ENCODE measurements around the gene FAM3C.
"Not testable (repeated sequence)": the region's sequence is repeated elsewhere in the genome, so short reads cannot be mapped to it uniquely, and the experiment has no call there.

Gene FAM3C, protein sequence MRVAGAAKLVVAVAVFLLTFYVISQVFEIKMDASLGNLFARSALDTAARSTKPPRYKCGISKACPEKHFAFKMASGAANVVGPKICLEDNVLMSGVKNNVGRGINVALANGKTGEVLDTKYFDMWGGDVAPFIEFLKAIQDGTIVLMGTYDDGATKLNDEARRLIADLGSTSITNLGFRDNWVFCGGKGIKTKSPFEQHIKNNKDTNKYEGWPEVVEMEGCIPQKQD

DNA sequence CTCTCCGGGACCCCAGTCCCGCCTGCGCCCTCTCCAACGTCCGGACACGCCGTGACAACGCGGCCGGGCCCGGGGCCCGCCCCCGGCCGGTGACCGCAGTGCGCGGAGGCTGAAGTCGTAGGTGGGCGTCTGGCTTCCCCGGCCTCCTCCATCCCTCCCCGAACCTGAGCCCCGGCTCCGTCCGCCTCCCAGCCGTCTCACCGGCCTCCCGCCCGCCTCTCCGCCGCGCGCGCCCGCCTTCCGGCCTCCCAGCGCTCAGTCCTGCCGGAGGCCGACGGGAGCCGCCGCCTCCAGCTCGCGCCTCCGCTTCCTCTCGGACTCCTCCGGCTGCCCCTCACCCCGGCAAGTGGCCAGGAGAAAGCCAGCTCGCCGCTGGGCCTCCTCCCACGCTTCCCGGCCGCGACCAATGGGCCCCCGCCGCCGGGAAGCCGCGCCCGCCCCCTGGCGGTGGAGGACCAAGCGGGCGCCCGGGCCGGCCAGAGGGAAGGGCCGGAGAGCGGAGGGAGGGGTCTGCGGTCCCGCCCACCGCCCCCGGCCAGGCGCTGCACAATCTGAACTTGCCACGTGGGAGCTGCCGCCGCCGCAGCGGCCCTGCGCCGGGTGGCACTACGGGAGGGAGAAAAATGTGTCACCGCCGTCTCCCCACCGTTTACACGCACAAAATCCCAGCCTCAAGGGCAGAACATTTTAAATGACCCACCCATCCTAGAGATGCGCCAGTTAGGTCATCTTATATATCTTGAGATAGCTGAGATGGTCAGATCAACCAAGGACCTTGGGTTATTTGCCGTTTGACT, at the start of gene FAM3C:
Gene FAM3C, minus strand, starts transcription at position 348 of the 797 bp plus-strand sequence. CDS start 13,339 bp downstream, outside the sequence.
- H3K36me3 ChIP-seq (ENCODE audit: control insufficient read depth in 1 of 2, insufficient read depth in 2 of 2, low read length in 2 of 2) = no peaks in the 10 kb centered on the region
- H3K4me1 ChIP-seq (ENCODE audit: control insufficient read depth in 1 of 2, insufficient read depth in 2 of 2, low read length in 2 of 2) = peaks cover 27 to 30% of the 10 kb centered on the region in 2 donors
- H3K9ac ChIP-seq (ENCODE audit: low read depth in 1 of 2, low read length in 2 of 2) = peak within 1 kb of the TSS; percentile 76 to 77
- H3K27me3 ChIP-seq (ENCODE audit: control insufficient read depth in 1 of 2, insufficient read depth in 2 of 2, low read length in 2 of 2) = no peaks in the 10 kb centered on the region
- H3K9me3 ChIP-seq (ENCODE audit: control insufficient read depth in 1 of 2, low read length in 2 of 2) = no peaks in the 10 kb centered on the region
- peak within 1 kb of the TSS; percentile 82 for H3K27ac ChIP-seq (ENCODE audit: low read depth, low read length)
- peak within 1 kb of the TSS; percentile 74 to 92 for H3K4me3 ChIP-seq (ENCODE audit: low read depth in 1 of 2, low read length in 2 of 2)

DNA sequence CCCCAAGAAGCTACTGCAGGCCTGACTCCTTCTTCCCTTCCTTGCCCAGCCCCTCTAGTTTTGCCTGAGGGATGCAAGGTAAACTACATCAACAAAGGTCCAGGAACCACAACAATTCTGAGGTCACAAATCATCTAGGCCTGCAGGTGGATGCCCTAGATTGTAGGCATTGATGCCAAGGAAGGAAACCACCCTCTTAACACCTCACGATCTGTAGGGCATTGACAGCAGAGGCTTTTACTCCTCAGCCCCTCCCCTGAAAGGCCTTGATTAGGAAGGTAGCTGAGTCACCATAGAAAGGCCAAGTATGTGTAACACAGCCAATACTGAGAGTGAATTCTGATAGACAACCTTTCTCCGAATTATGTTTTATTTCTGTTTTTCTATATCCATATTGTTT, 46.7 kb upstream of the FAM3C start:
- no peaks in the 10 kb centered on the region for H3K27me3 ChIP-seq (ENCODE audit: control insufficient read depth in 1 of 2, insufficient read depth in 2 of 2, low read length in 2 of 2)
- no peak overlapping the region for H3K4me3 ChIP-seq (ENCODE audit: low read depth in 1 of 2, low read length in 2 of 2)
- H3K27ac ChIP-seq (ENCODE audit: low read depth, low read length) = no peak overlapping the region
- no peaks in the 10 kb centered on the region for H3K9me3 ChIP-seq (ENCODE audit: control insufficient read depth in 1 of 2, low read length in 2 of 2)
- H3K4me1 ChIP-seq (ENCODE audit: control insufficient read depth in 1 of 2, insufficient read depth in 2 of 2, low read length in 2 of 2) = peaks cover 5 to 12% of the 10 kb centered on the region in 2 donors
- H3K36me3 ChIP-seq (ENCODE audit: control insufficient read depth in 1 of 2, insufficient read depth in 2 of 2, low read length in 2 of 2) = no peaks in the 10 kb centered on the region
- no peak overlapping the region for H3K9ac ChIP-seq (ENCODE audit: low read depth in 1 of 2, low read length in 2 of 2)

DNA sequence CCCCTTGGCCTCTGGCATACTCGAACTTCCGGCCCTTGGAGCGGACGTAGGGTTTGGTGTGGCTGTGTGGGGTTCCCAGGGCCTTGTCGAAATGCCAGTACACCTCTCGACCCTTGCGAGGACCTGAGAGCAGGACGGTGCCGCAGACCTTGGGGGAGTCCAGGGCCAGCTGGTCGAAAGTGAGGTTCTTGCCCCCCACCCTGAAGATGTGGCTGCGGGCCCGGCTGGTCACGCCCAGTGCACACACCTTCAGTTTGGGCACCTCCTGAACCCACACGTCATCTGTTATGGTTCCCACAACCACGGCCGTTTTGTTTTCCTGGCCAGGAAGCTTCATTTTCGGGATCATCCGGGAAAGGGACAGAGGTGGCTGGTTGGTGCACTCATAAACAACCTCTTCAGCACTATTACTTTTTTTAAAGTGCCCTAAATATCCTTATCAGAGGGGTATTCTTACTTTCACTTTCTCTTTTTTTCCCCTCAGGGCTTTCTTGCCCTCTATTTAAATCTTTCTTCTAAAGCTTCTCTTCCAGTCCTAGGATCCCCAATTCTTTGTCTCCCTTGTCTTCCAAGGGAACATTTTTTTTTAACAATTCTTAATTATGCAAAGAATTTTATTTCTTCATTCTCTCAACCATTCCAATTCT, 44.9 kb upstream of the FAM3C start:
- Histone ChIP-seq H3K9me3 (ENCODE audit: control insufficient read depth in 1 of 2, low read length in 2 of 2) (no peaks in the 10 kb centered on the region), H3K9ac (ENCODE audit: low read depth in 1 of 2, low read length in 2 of 2) (peak overlapping the region; percentile 4 to 46), H3K27me3 (ENCODE audit: control insufficient read depth in 1 of 2, insufficient read depth in 2 of 2, low read length in 2 of 2) (no peaks in the 10 kb centered on the region), H3K36me3 (ENCODE audit: control insufficient read depth in 1 of 2, insufficient read depth in 2 of 2, low read length in 2 of 2) (no peaks in the 10 kb centered on the region), H3K27ac (ENCODE audit: low read depth, low read length) (no peak overlapping the region), H3K4me3 (ENCODE audit: low read depth in 1 of 2, low read length in 2 of 2) (peak overlapping the region; percentile 36 to 58), H3K4me1 (ENCODE audit: control insufficient read depth in 1 of 2, insufficient read depth in 2 of 2, low read length in 2 of 2) (peaks cover 8 to 16% of the 10 kb centered on the region in 2 donors)

DNA sequence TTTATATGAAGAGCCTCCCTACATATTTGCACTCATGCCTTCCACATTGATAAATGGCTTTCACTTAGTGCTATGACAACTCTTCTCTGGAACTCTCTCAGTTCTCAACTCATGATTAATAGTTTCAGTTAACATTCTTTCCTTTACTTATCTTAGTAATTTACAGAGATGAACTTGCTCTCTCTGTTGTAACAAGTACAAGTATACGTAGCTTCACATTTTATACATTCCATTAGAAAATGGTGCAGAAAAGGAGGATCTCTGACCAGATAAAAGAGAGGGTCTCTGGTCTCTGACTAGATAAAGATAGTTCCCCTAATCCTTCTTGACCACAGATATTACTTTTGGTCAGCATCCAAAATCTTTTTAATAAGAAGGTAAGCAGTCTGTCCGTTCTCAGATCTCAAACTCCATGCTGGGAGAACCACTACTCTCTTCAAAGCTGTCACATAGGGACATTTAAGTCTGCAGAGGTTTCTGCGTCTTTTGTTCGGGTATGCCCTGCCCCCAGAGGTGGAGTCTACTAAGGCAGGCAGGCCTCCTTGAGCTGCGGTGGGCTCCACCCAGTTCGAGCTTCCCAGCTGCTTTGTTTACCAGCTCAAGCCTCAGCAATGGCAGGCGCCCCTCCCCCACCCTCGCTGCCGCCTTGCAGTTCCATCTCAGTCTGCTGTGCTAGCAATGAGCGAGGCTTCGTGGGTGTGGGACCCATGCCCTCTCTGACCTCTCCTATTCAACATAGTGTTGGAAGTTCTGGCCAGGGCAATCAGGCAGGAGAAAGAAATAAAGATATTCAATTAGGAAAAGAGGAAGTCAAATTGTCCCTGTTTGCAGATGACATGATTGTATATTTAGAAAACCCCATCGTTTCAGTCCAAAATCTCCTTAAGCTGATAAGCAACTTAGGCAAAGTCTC, 42.2 kb upstream of the FAM3C start:
- H3K27ac ChIP-seq (ENCODE audit: low read depth, low read length); H3K9me3 ChIP-seq (ENCODE audit: control insufficient read depth in 1 of 2, low read length in 2 of 2); H3K27me3 ChIP-seq (ENCODE audit: control insufficient read depth in 1 of 2, insufficient read depth in 2 of 2, low read length in 2 of 2); H3K36me3 ChIP-seq (ENCODE audit: control insufficient read depth in 1 of 2, insufficient read depth in 2 of 2, low read length in 2 of 2): not testable (repeated sequence)
- Histone ChIP-seq H3K4me1 (ENCODE audit: control insufficient read depth in 1 of 2, insufficient read depth in 2 of 2, low read length in 2 of 2) (peaks cover 8 to 16% of the 10 kb centered on the region in 2 donors), H3K9ac (ENCODE audit: low read depth in 1 of 2, low read length in 2 of 2) (peak overlapping the region in 1 of 2 donors; percentile 4), H3K4me3 (ENCODE audit: low read depth in 1 of 2, low read length in 2 of 2) (peak overlapping the region; percentile 32 to 51)

DNA sequence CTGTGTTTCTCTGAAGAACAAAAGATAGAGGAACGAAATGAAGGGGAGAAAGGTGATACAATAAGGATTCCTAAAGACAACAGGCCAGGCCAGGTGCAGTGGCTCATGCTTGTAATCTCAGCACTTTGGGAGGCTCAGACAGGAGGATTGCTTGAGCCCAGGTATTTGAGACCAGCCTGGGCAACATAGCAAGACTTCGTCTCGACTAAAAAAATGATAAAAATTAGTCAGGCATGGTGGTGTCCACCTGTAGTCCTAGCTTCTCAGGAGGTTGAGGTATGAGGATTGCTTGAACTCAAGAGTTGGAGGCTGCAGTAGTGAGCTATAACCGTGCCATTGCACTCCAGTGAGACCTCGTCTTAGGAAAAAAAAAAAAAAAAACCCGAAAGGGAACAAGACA, 41.4 kb upstream of the FAM3C start:
- no peak overlapping the region for H3K9ac ChIP-seq (ENCODE audit: low read depth in 1 of 2, low read length in 2 of 2)
- no peak overlapping the region for H3K27ac ChIP-seq (ENCODE audit: low read depth, low read length)
- H3K9me3 ChIP-seq (ENCODE audit: control insufficient read depth in 1 of 2, low read length in 2 of 2) = no peaks in the 10 kb centered on the region
- peaks cover 8 to 16% of the 10 kb centered on the region in 2 donors for H3K4me1 ChIP-seq (ENCODE audit: control insufficient read depth in 1 of 2, insufficient read depth in 2 of 2, low read length in 2 of 2)
- no peaks in the 10 kb centered on the region for H3K36me3 ChIP-seq (ENCODE audit: control insufficient read depth in 1 of 2, insufficient read depth in 2 of 2, low read length in 2 of 2)
- no peak overlapping the region for H3K4me3 ChIP-seq (ENCODE audit: low read depth in 1 of 2, low read length in 2 of 2)
- no peaks in the 10 kb centered on the region for H3K27me3 ChIP-seq (ENCODE audit: control insufficient read depth in 1 of 2, insufficient read depth in 2 of 2, low read length in 2 of 2)

DNA sequence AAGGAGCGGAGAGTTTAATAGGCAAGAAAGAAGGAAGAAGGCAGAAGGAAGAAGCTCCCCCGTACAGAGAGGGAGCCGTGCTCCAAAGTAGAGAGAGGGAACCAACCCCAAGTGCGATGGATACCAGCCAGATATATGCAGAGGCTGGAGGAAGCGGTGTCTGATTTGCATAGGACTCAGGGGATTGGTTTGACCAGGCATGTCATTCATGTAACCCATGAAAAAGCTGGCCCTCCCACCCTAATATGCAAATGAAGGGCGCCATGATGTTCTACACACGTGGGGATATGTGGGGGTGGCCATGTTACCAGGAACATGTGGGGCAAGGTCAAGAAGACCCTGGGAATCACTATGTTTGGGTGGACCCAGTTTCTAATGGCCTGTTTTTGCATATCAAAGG, 40.6 kb upstream of the FAM3C start:
- peaks cover 11 to 16% of the 10 kb centered on the region in 2 donors for H3K4me1 ChIP-seq (ENCODE audit: control insufficient read depth in 1 of 2, insufficient read depth in 2 of 2, low read length in 2 of 2)
- H3K36me3 ChIP-seq (ENCODE audit: control insufficient read depth in 1 of 2, insufficient read depth in 2 of 2, low read length in 2 of 2) = no peaks in the 10 kb centered on the region
- no peaks in the 10 kb centered on the region for H3K9me3 ChIP-seq (ENCODE audit: control insufficient read depth in 1 of 2, low read length in 2 of 2)
- H3K4me3 ChIP-seq (ENCODE audit: low read depth in 1 of 2, low read length in 2 of 2) = no peak overlapping the region
- no peaks in the 10 kb centered on the region for H3K27me3 ChIP-seq (ENCODE audit: control insufficient read depth in 1 of 2, insufficient read depth in 2 of 2, low read length in 2 of 2)
- no peak overlapping the region for H3K9ac ChIP-seq (ENCODE audit: low read depth in 1 of 2, low read length in 2 of 2)
- H3K27ac ChIP-seq (ENCODE audit: low read depth, low read length) = no peak overlapping the region

DNA sequence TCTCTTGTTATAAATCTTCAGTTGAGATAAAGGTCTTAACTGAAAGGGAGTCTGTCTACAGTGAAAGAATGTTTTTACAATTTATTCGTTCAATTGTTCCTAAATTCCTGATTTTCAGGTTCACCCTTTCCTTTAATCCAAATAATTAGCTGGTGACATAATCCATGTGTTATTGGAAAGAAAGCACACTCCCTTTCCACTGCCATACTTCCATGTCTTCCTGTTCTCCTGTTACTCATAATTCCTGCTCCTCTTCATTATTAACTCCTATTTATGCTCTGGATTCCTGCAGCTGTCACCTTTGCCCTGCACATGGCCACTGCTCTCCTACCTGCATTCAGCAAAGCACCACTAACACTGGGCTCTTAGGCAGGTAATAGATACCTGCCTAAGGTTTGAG, 40.0 kb upstream of the FAM3C start:
- H3K27me3 ChIP-seq (ENCODE audit: control insufficient read depth in 1 of 2, insufficient read depth in 2 of 2, low read length in 2 of 2) = no peaks in the 10 kb centered on the region
- no peak overlapping the region for H3K9ac ChIP-seq (ENCODE audit: low read depth in 1 of 2, low read length in 2 of 2)
- no peaks in the 10 kb centered on the region for H3K9me3 ChIP-seq (ENCODE audit: control insufficient read depth in 1 of 2, low read length in 2 of 2)
- H3K27ac ChIP-seq (ENCODE audit: low read depth, low read length) = no peak overlapping the region
- H3K4me1 ChIP-seq (ENCODE audit: control insufficient read depth in 1 of 2, insufficient read depth in 2 of 2, low read length in 2 of 2) = peaks cover 16% of the 10 kb centered on the region in 2 donors
- no peaks in the 10 kb centered on the region for H3K36me3 ChIP-seq (ENCODE audit: control insufficient read depth in 1 of 2, insufficient read depth in 2 of 2, low read length in 2 of 2)
- H3K4me3 ChIP-seq (ENCODE audit: low read depth in 1 of 2, low read length in 2 of 2) = no peak overlapping the region

DNA sequence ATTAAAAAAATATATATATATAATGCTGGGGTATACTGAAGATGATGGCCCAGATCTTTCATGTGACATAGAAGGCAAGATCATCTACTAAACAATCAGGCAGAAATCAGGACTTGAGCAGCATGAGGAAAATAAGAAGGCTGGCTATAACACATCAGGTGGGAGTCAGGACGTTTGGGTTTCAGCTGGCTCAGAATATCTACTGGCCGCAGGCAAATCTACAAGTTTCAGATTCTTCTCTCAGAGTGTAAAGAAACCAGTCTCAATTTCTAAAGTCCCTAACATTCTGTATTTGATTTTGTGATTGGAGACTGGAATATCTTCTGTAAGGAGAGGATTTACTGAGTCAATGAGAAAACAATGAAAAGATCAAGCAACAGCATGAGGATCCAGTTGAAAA, 37.7 kb upstream of the FAM3C start:
- Histone ChIP-seq H3K4me3 (ENCODE audit: low read depth in 1 of 2, low read length in 2 of 2) (no peak overlapping the region), H3K4me1 (ENCODE audit: control insufficient read depth in 1 of 2, insufficient read depth in 2 of 2, low read length in 2 of 2) (peaks cover 12 to 16% of the 10 kb centered on the region in 2 donors), H3K27me3 (ENCODE audit: control insufficient read depth in 1 of 2, insufficient read depth in 2 of 2, low read length in 2 of 2) (no peaks in the 10 kb centered on the region), H3K36me3 (ENCODE audit: control insufficient read depth in 1 of 2, insufficient read depth in 2 of 2, low read length in 2 of 2) (no peaks in the 10 kb centered on the region), H3K9ac (ENCODE audit: low read depth in 1 of 2, low read length in 2 of 2) (no peak overlapping the region), H3K27ac (ENCODE audit: low read depth, low read length) (no peak overlapping the region), H3K9me3 (ENCODE audit: control insufficient read depth in 1 of 2, low read length in 2 of 2) (no peaks in the 10 kb centered on the region)

DNA sequence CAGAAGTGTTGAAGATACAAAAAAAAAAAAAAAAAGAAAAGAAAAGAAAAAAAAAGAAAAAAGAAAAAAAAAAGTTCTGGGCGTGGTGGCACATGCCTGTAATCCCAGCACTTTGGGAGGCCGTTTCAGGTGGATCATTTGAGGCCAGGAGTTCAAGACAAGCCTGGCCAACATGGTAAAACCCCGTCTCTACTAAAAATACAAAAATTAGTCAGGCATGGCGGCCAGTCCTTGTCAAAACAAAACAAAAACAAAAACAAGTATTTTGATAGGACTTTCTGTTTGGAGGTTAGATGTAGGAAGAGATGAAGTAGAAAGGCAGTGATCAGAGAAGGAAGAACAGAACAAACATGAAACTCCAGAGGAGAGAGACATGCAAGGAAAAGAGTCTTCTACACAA, 36.4 kb upstream of the FAM3C start:
- not testable (repeated sequence) for H3K36me3 ChIP-seq (ENCODE audit: control insufficient read depth in 1 of 2, insufficient read depth in 2 of 2, low read length in 2 of 2); H3K27ac ChIP-seq (ENCODE audit: low read depth, low read length); H3K4me3 ChIP-seq (ENCODE audit: low read depth in 1 of 2, low read length in 2 of 2); H3K9ac ChIP-seq (ENCODE audit: low read depth in 1 of 2, low read length in 2 of 2); H3K4me1 ChIP-seq (ENCODE audit: control insufficient read depth in 1 of 2, insufficient read depth in 2 of 2, low read length in 2 of 2); H3K9me3 ChIP-seq (ENCODE audit: control insufficient read depth in 1 of 2, low read length in 2 of 2); H3K27me3 ChIP-seq (ENCODE audit: control insufficient read depth in 1 of 2, insufficient read depth in 2 of 2, low read length in 2 of 2)

All from duodenal mucosa (tissue), 2 donors.